Astrocyte (in vitro differentiated cells and primary cell): ENCODE results near the gene RINL. TPM values are rescaled to one million over a fixed set of nuclear protein-coding genes. Genes with fewer than 3 reads are reported as not detected.
"Not testable (repeated sequence)": the region's sequence is repeated elsewhere in the genome, so short reads cannot be mapped to it uniquely, and the experiment has no call there.

Experiments
- DNase-seq: peaks from one replicate; pipeline ENCODE4 v3.0.0-alpha.2; 2010; ENCODE audit warnings: low read depth
- FAIRE-seq: peaks from 2 replicates; lab custom pipeline; 2011; peaks lifted over from hg19 to GRCh38; lab: Jason Lieb, UNC
- H2AFZ ChIP-seq: 2 replicates; pipeline ENCODE4 v1.6.0; 2012; ENCODE audit warnings: low read depth, low read length, inconsistent platforms
- H3K27ac ChIP-seq: 2 replicates; pipeline ENCODE4 v1.5.1; 2011; ENCODE audit warnings: low read depth, low read length, inconsistent platforms
- H3K27me3 ChIP-seq: 2 replicates; pipeline ENCODE4 v1.6.0; 2011; ENCODE audit warnings: low read length, inconsistent platforms; ENCODE audit not compliant: insufficient read depth
- H3K36me3 ChIP-seq: 2 replicates; pipeline ENCODE4 v1.5.1; 2011; ENCODE audit warnings: low read length, inconsistent platforms; ENCODE audit not compliant: insufficient read depth
- H3K4me1 ChIP-seq: 2 replicates; pipeline ENCODE4 v1.5.1; 2011; ENCODE audit warnings: low read length, inconsistent platforms; ENCODE audit not compliant: insufficient read depth
- H3K4me2 ChIP-seq: 2 replicates; pipeline ENCODE4 v1.6.0; 2012; ENCODE audit warnings: low read length, inconsistent platforms
- H3K4me3 ChIP-seq: 2 replicates; pipeline ENCODE4 v1.5.1; 2011; ENCODE audit warnings: low read depth, mild to moderate bottlenecking, low read length, inconsistent platforms; ENCODE audit not compliant: insufficient read depth
- H3K79me2 ChIP-seq: 2 replicates; pipeline ENCODE4 v1.6.0; 2012; ENCODE audit warnings: mild to moderate bottlenecking, low read length, inconsistent platforms; ENCODE audit not compliant: insufficient read depth
- H3K9ac ChIP-seq: 2 replicates; pipeline ENCODE4 v1.6.0; 2012; ENCODE audit warnings: mild to moderate bottlenecking, low read length, inconsistent platforms
- H3K9me3 ChIP-seq: 2 replicates; pipeline ENCODE4 v1.5.1; 2012; ENCODE audit warnings: low read depth, mild to moderate bottlenecking, low read length, inconsistent platforms; ENCODE audit not compliant: insufficient read depth
- H4K20me1 ChIP-seq: 2 replicates; pipeline ENCODE4 v1.6.0; 2012; ENCODE audit warnings: low read length, inconsistent platforms; ENCODE audit not compliant: insufficient read depth
- H3K27ac Mint-ChIP-seq: one replicate; pipeline ENCODE4 v1.8.0; 2021; ENCODE audit warnings: mild to moderate bottlenecking, mixed read lengths; ENCODE audit not compliant: unreplicated experiment
- H3K27me3 Mint-ChIP-seq: one replicate; pipeline ENCODE4 v1.8.0; 2021; ENCODE audit warnings: low read depth, mixed read lengths; ENCODE audit not compliant: unreplicated experiment
- H3K36me3 Mint-ChIP-seq: one replicate; pipeline ENCODE4 v1.8.0; 2021; ENCODE audit warnings: low read depth, mixed read lengths; ENCODE audit not compliant: unreplicated experiment
- H3K4me1 Mint-ChIP-seq: one replicate; pipeline ENCODE4 v1.8.0; 2021; ENCODE audit warnings: low read depth, mixed read lengths; ENCODE audit not compliant: unreplicated experiment
- H3K4me3 Mint-ChIP-seq: one replicate; pipeline ENCODE4 v1.8.0; 2021; ENCODE audit warnings: mild to moderate bottlenecking, moderate library complexity, mixed read lengths; ENCODE audit not compliant: unreplicated experiment
- H3K9me3 Mint-ChIP-seq: one replicate; pipeline ENCODE4 v1.8.0; 2021; ENCODE audit warnings: mild to moderate bottlenecking, mixed read lengths; ENCODE audit not compliant: unreplicated experiment
- EZH2 ChIP-seq: IDR thresholded peaks from 2 replicates; pipeline ENCODE4 v1.6.1; 2012; ENCODE audit warnings: mild to moderate bottlenecking, low read length, inconsistent platforms; ENCODE audit not compliant: insufficient read depth
- total RNA-seq: library from RNA; stranded (reverse); gene quantifications from 2 replicates; pipeline ENCODE4 v1.2.1, GENCODE V29; 2021
- TF ChIP-seq, protein P1 (sequence below): IDR thresholded peaks from 2 replicates; pipeline ENCODE4 v1.5.1; 2011; ENCODE audit warnings: low read depth, mild to moderate bottlenecking, inconsistent platforms, low read length, moderate library complexity; ENCODE audit not compliant: insufficient read depth

The RINL gene
- total RNA-seq, 1 donor from 2014 or later, result 1.3 TPM

DNA sequence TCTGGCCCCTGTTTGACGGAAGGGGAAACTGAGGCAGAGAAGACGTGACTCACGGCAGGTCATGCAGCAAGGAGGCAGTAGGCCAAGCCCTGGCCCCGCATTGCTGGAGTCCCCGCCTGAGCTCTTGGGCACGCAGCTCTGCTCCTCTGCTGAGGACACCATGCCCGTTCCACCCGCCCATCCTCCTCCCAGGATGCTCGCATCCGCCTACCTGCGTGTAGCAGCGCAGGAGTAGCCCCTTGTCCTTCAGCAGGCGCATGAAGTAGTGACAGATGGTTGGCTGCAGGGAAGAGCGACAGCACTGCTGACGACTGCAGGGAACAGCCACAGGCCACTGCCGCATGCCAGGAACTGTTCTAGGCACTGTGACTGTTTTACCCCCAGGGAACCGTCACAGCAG, 10.8 kb upstream of the RINL start:
- no peaks in the 10 kb centered on the region for H3K27me3 ChIP-seq
- H3K9me3 Mint-ChIP-seq, result no peaks in the 10 kb centered on the region
- no peaks in the 10 kb centered on the region for H3K79me2 ChIP-seq
- peaks cover 3% of the 10 kb centered on the region for H3K36me3 Mint-ChIP-seq
- no peak for DNase-seq
- no peaks in the 10 kb centered on the region for H3K4me1 ChIP-seq
- no peaks in the 10 kb centered on the region for H3K4me1 Mint-ChIP-seq
- H2AFZ ChIP-seq, result no peak overlapping the region
- no peak overlapping the region for H3K4me3 Mint-ChIP-seq
- no peaks in the 10 kb centered on the region for H3K9me3 ChIP-seq
- H3K4me2 ChIP-seq, result no peak overlapping the region
- no peaks in the 10 kb centered on the region for H4K20me1 ChIP-seq
- peaks cover 7% of the 10 kb centered on the region for H3K36me3 ChIP-seq
- H3K9ac ChIP-seq, result no peak overlapping the region
- TF ChIP-seq, protein P1, sequence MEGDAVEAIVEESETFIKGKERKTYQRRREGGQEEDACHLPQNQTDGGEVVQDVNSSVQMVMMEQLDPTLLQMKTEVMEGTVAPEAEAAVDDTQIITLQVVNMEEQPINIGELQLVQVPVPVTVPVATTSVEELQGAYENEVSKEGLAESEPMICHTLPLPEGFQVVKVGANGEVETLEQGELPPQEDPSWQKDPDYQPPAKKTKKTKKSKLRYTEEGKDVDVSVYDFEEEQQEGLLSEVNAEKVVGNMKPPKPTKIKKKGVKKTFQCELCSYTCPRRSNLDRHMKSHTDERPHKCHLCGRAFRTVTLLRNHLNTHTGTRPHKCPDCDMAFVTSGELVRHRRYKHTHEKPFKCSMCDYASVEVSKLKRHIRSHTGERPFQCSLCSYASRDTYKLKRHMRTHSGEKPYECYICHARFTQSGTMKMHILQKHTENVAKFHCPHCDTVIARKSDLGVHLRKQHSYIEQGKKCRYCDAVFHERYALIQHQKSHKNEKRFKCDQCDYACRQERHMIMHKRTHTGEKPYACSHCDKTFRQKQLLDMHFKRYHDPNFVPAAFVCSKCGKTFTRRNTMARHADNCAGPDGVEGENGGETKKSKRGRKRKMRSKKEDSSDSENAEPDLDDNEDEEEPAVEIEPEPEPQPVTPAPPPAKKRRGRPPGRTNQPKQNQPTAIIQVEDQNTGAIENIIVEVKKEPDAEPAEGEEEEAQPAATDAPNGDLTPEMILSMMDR, result no peak
- TF ChIP-seq EZH2, result no peak
- no peaks in the 10 kb centered on the region for H3K27me3 Mint-ChIP-seq
- H3K4me3 ChIP-seq, result no peak overlapping the region
- no peak for FAIRE-seq
- H3K27ac ChIP-seq, result no peak overlapping the region
- H3K27ac Mint-ChIP-seq, result no peak overlapping the region

GRCh38 chr19:38884691-38885090, 6.6 kb upstream of the RINL start:
- H3K4me3 ChIP-seq, H3K4me1 ChIP-seq, H3K27ac ChIP-seq, H3K27me3 ChIP-seq, H3K27me3 Mint-ChIP-seq, H3K27ac Mint-ChIP-seq, FAIRE-seq, H3K9me3 Mint-ChIP-seq, H3K36me3 ChIP-seq, H3K9ac ChIP-seq, H2AFZ ChIP-seq, H3K4me1 Mint-ChIP-seq, H3K4me3 Mint-ChIP-seq, H3K79me2 ChIP-seq, H3K36me3 Mint-ChIP-seq, DNase-seq, H3K4me2 ChIP-seq, H3K9me3 ChIP-seq, H4K20me1 ChIP-seq: not testable (repeated sequence)

DNA sequence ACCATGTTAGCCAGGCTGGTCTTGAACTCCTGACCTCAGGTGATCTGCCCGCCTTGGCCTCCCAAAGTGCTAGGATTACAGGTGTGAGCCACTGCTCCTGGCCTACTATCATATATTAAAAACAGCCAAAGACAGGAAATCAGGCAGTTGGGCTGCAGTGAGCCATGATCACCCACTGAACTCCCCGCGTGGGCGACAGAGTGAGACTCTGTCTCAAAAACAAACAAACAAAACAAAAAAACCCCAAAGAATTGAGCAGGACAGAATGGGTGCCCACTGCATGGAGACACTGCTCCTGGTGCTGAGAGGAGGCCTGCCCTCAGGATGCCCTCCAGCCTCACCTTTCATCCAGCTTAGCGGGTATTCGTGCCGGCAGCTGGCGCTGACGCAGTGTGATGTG, 5.2 kb upstream of the RINL start:
- Histone ChIP-seq H4K20me1 (no peaks in the 10 kb centered on the region), H3K27me3 (no peaks in the 10 kb centered on the region), H3K36me3 (peaks cover under 1% of the 10 kb centered on the region), H3K4me1 (no peaks in the 10 kb centered on the region), H3K27ac (no peak overlapping the region), H2AFZ (no peak overlapping the region), H3K9ac (no peak overlapping the region), H3K4me3 (no peak overlapping the region), H3K79me2 (no peaks in the 10 kb centered on the region), H3K4me2 (no peak overlapping the region), H3K9me3 (no peaks in the 10 kb centered on the region)
- Mint-ChIP-seq H3K27ac (no peak overlapping the region), H3K4me1 (no peaks in the 10 kb centered on the region), H3K27me3 (no peaks in the 10 kb centered on the region), H3K36me3 (peaks cover 3% of the 10 kb centered on the region), H3K4me3 (no peak overlapping the region), H3K9me3 (no peaks in the 10 kb centered on the region)
- DNase-seq, result no peak
- TF ChIP-seq, protein P1, result no peak
- TF ChIP-seq EZH2, result no peak
- no peak for FAIRE-seq
